K562 (cell line): ENCODE results near the gene HOXB1. TPM values are rescaled to one million over a fixed set of nuclear protein-coding genes. Genes with fewer than 3 reads are reported as not detected.

Source experiments
- ATAC-seq: fragments of 200-7000 bp; cut with Tn5 transposase; 3 replicates; pipeline ENCODE4 v1.9.1; 2020; ENCODE audit warnings: moderate library complexity
- BruUV-seq: library from RNA; stranded (reverse); fragments of 400-500 nt; replicated peaks from 2 replicates; lab custom pipeline; 2021; lab: Mats Ljungman, UMichigan
- CTCF ChIA-PET: fragments of 300-600 bp; formaldehyde crosslinking; extraction: SDS; loops from one replicate; lab custom pipeline; 2021; ENCODE audit warnings: low intra/inter-chr PET ratio; lab: Yijun Ruan, JAX
- POLR2A ChIA-PET: fragments of 300-600, 350-650 bp; sonication (Branson Sonifier 250); formaldehyde crosslinking; extraction: SDS; loops from one replicate; lab custom pipeline; 2021; ENCODE audit warnings: antibody characterized with exemption, inconsistent platforms; lab: Yijun Ruan, JAX
- DNase-seq, 4 experiments: peaks; one replicate each; pipeline versions ENCODE4 v3.0.0 to v3.0.0-alpha.2; 2011 to 2018; ENCODE audit warnings: low spot score in 3 of 4, mixed read lengths in 3 of 4; ENCODE audit errors: extremely low read depth in 1 of 4
- FAIRE-seq: peaks from 2 replicates; lab custom pipeline; 2011; peaks lifted over from hg19 to GRCh38; lab: Jason Lieb, UNC
- H2AFZ ChIP-seq: 2 replicates; pipeline ENCODE4 v1.6.0; 2011; ENCODE audit warnings: low read depth, low read length, control low read depth, inconsistent platforms
- H3K27ac ChIP-seq: fragments of 200-600 bp; 3 replicates; pipeline ENCODE4 v1.8.0; 2011; ENCODE audit warnings: low read depth, mild to moderate bottlenecking, control low read depth, inconsistent platforms, low read length, moderate library complexity, mixed read lengths; ENCODE audit errors: extremely low read depth
- H3K27me3 ChIP-seq, 2 experiments: fragments of 300-600 bp in 1 of 2; 2 replicates in 1 of 2; 3 replicates in 1 of 2; pipeline versions ENCODE4 v1.6.0 to v1.8.0; 2011; ENCODE audit warnings: inconsistent platforms in 2 of 2, low read length in 2 of 2, mild to moderate bottlenecking in 1 of 2, mixed read lengths in 1 of 2, moderate library complexity in 1 of 2; ENCODE audit not compliant: control insufficient read depth in 2 of 2, insufficient read depth in 2 of 2
- H3K36me3 ChIP-seq: fragments of 300-600 bp; 3 replicates; pipeline ENCODE4 v1.8.0; 2011; ENCODE audit warnings: mild to moderate bottlenecking, low read length, inconsistent platforms; ENCODE audit not compliant: control insufficient read depth, insufficient read depth
- H3K4me1 ChIP-seq, 2 experiments: fragments of 200-600 bp in 1 of 2; replicated peaks in 1 of 2; 2 replicates in 1 of 2; 3 replicates in 1 of 2; pipeline versions ENCODE4 v1.5.1 to v1.8.0; 2011; ENCODE audit warnings: inconsistent platforms in 2 of 2, low read length in 2 of 2, mild to moderate bottlenecking in 1 of 2, mixed read lengths in 1 of 2, moderate library complexity in 1 of 2; ENCODE audit not compliant: control insufficient read depth in 2 of 2, insufficient read depth in 2 of 2
- H3K4me2 ChIP-seq: 2 replicates; pipeline ENCODE4 v1.6.1; 2011; ENCODE audit warnings: low read length, control low read depth, inconsistent platforms, mixed read lengths; ENCODE audit not compliant: insufficient read depth
- H3K4me3 ChIP-seq: fragments of 200-600 bp; sonication (generic), shearing (Covaris generic); 2 replicates; pipeline ENCODE4 v1.5.1; 2016; ENCODE audit warnings: control low read depth, inconsistent platforms
- H3K79me2 ChIP-seq: fragments of 200-600 bp; 3 replicates; pipeline ENCODE4 v1.8.0; 2011; ENCODE audit warnings: low read length, inconsistent platforms; ENCODE audit not compliant: control insufficient read depth, insufficient read depth
- H3K9ac ChIP-seq, 2 experiments: 2 replicates each; pipeline versions ENCODE4 v1.6.0 to v1.6.1; 2011; ENCODE audit warnings: low read depth in 2 of 2, low read length in 2 of 2, control low read depth in 1 of 2, inconsistent platforms in 1 of 2, mild to moderate bottlenecking in 1 of 2, mixed read lengths in 1 of 2; ENCODE audit not compliant: insufficient read depth in 1 of 2
- H3K9me1 ChIP-seq: one replicate; pipeline ENCODE4 v1.6.0; 2011; ENCODE audit warnings: inconsistent platforms, mild to moderate bottlenecking, low read length, moderate library complexity; ENCODE audit not compliant: control insufficient read depth, insufficient read depth
- H3K9me3 ChIP-seq: replicated peaks from 2 replicates; pipeline ENCODE4 v1.5.1; 2011; ENCODE audit warnings: low read depth, low read length, inconsistent platforms; ENCODE audit not compliant: control insufficient read depth, insufficient read depth
- H4K20me1 ChIP-seq: replicated peaks from 2 replicates; pipeline ENCODE4 v1.6.1; 2011; ENCODE audit warnings: low read length, inconsistent platforms, mixed read lengths; ENCODE audit not compliant: control insufficient read depth, insufficient read depth
- BRCA1 ChIP-seq, 2 experiments: fragments of 450-650 bp in 1 of 2; sonication (generic) in 1 of 2; formaldehyde crosslinking in 1 of 2; IDR thresholded peaks; 2 replicates each; pipeline versions ENCODE4 v1.5.0 to v1.6.1; 2017 to 2020; ENCODE audit warnings: mild to moderate bottlenecking in 1 of 2, missing genetic modification reagents in 1 of 2
- GATA2 ChIP-seq: sonication (generic); formaldehyde crosslinking; IDR thresholded peaks from 2 replicates; pipeline ENCODE4 v1.4.0; 2020; ENCODE audit warnings: mild to moderate bottlenecking, missing genetic modification reagents
- KAT2B ChIP-seq: IDR thresholded peaks from one replicate; pipeline ENCODE4 v1.6.1; 2012; ENCODE audit warnings: low read depth, mild to moderate bottlenecking, control low read depth, inconsistent platforms, low read length, moderate library complexity
- NEUROD1 ChIP-seq: fragments of 150-350 bp; IDR thresholded peaks from 2 replicates; pipeline ENCODE4 v1.6.1; 2014; ENCODE audit warnings: borderline replicate concordance, low read length, low read depth; ENCODE audit not compliant: partially characterized antibody
- POLR2G ChIP-seq: fragments of 200-400 bp; formaldehyde crosslinking; IDR thresholded peaks from 2 replicates; pipeline ENCODE4 v1.6.1; 2017; ENCODE audit warnings: low read depth, mild to moderate bottlenecking, antibody characterized with exemption, low read length, moderate library complexity
- POLR2H ChIP-seq: IDR thresholded peaks from 2 replicates; pipeline ENCODE4 v1.6.1; 2016; ENCODE audit warnings: missing genetic modification characterization, low read depth, mild to moderate bottlenecking, control low read depth, missing compliant biosample characterization, moderate library complexity
- PTBP1 ChIP-seq: fragments of 200-400 bp; formaldehyde crosslinking; IDR thresholded peaks from 2 replicates; pipeline ENCODE4 v1.6.1; 2017; ENCODE audit warnings: low read depth, low read length
- SRSF7 ChIP-seq: fragments of 200-400 bp; formaldehyde crosslinking; optimal IDR thresholded peaks from 2 replicates; pipeline ENCODE3; 2017; ENCODE audit warnings: mild to moderate bottlenecking, low read depth, low read length
- TARDBP ChIP-seq: fragments of 450-650 bp; IDR thresholded peaks from 2 replicates; pipeline ENCODE4 v1.6.1; 2016
- ZNF75A ChIP-seq: fragments of 450-650 bp; formaldehyde crosslinking; IDR thresholded peaks from 2 replicates; pipeline ENCODE4 v1.4.0; 2020; ENCODE audit warnings: mild to moderate bottlenecking
- ZNF780A ChIP-seq: fragments of 250-450 bp; sonication (Bioruptor Pico); IDR thresholded peaks from 2 replicates; pipeline ENCODE4 v1.5.0; 2021; ENCODE audit warnings: mild to moderate bottlenecking
- WGBS: fragments of 100-300 bp; shearing (Covaris generic); methylation state at CpG from one replicate; pipeline ENCODE4 v1.1.6; 2016; ENCODE audit warnings: low coverage, mixed read lengths; ENCODE audit not compliant: insufficient coverage; ENCODE audit errors: missing lambda C conversion rate; 5-methylcytosine and 5-hydroxymethylcytosine counted together
- in situ Hi-C: fragments of 300-500 bp; cut with MboI; formaldehyde crosslinking; loops from 4 replicates; pipeline ENCODE4 v1.15.0; 2018; ENCODE audit warnings: inconsistent platforms, mixed read lengths
- intact Hi-C: fragments of 100-400 bp; cut with micrococcal nuclease; formaldehyde crosslinking; loops from 2 replicates; pipeline ENCODE4 v1.14.2; 2022
- polyA plus RNA-seq, 8 experiments: library from polyadenylated mRNA; depleted of rRNA in 4 of 8; stranded (reverse) in 5 of 8; unstranded in 3 of 8; fragments of >200 nt; fragmentation: Nextera tagmentation in 2 of 8; fragmentation: Illumina TruSeq in 1 of 8; extraction: Ambion mirVana in 2 of 8; extraction: Trizol in 1 of 8; gene quantifications; 2 replicates each; pipeline versions ENCODE4 v1.2.1 to v1.2.3, GENCODE V29; 2011 to 2014; ENCODE audit warnings: inconsistent platforms in 1 of 8, missing spikeins in 1 of 8
- total RNA-seq, 7 experiments: library from RNA; depleted of rRNA in 6 of 7; stranded (reverse); fragments of >200 nt in 6 of 7; fragmentation: Illumina TruSeq in 2 of 7; extraction: Trizol in 2 of 7; gene quantifications; 2 replicates each; pipeline versions ENCODE4 v1.2.1 to v1.2.3, GENCODE V29; 2011 to 2021; ENCODE audit warnings: low replicate concordance in 1 of 7
- TF ChIP-seq, protein P1 (sequence below), 2 experiments: fragments of 450-650 bp; IDR thresholded peaks; 2 replicates each; pipeline ENCODE4 v1.6.1; 2016
- TF ChIP-seq, protein P2 (sequence below): fragments of 250-450 bp; sonication (Bioruptor Pico); IDR thresholded peaks from 2 replicates; pipeline ENCODE4 v1.5.0; 2022; ENCODE audit warnings: mild to moderate bottlenecking
- TF ChIP-seq, protein P3 (sequence below), 3 experiments: fragments of 200-800 bp in 1 of 3; fragments of 250-450 bp in 1 of 3; fragments of 450-650 bp in 1 of 3; sonication (Bioruptor Pico) in 1 of 3; sonication (Bioruptor generic) in 1 of 3; formaldehyde crosslinking in 1 of 3; IDR thresholded peaks; 2 replicates each; pipeline versions ENCODE4 v1.6.1 to v1.8.0; 2016 to 2022; ENCODE audit warnings: mild to moderate bottlenecking in 2 of 3, missing genetic modification characterization in 2 of 3, missing compliant biosample characterization in 1 of 3, moderate library complexity in 1 of 3

HOXB1 gene
- total and polyA plus RNA-seq, 9 of the 15 experiments (the other 6 are each of a cell fraction or from before 2014, with no cell fraction given): 0.04 TPM; not detected in 8

DNA sequence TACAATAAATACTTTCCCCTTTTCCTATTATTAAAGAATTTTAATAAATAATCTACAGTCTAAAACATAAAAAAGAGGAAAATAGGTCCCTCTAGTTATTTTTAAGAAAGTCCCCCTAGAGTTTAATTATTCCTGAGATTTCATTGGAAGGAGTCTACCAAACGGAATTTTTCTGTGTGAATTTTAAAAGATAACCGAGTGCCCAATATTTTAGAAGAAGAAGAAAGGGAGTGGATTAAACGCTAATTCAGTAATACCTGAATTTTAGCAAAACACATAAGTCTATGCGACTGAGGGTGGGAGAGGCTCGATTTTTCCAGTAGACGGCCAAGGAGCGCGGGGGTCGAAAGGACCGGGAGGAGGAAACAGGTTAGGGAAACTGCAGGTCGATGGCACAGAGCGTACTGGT is 11.9 kb upstream of the HOXB1 start:
- Histone ChIP-seq H3K27me3 (no peaks in the 10 kb centered on the region), H3K36me3 (peaks cover 20% of the 10 kb centered on the region; the same call in 1 of the 3 replicates), H3K9me1 (no peaks in the 10 kb centered on the region), H2AFZ (no peak overlapping the region), H3K27ac (peak overlapping the region; percentile 95), H3K9me3 (no peaks in the 10 kb centered on the region), H3K9ac (peak overlapping the region; percentile 93 to 99), H3K4me3 (peak overlapping the region; percentile 90), H3K79me2 (peaks cover 76% of the 10 kb centered on the region), H3K4me2 (peak overlapping the region; percentile 81), H4K20me1 (no peaks in the 10 kb centered on the region), H3K4me1 (peaks cover 21 to 33% of the 10 kb centered on the region in 2 experiments)
- POLR2A ChIA-PET: interaction anchor here (0.6 to 2.0 kb wide), 2 partner anchors 10 to 108 kb away, joined by 3 to 13 read pairs; no protein-coding TSS in a partner anchor
- CTCF ChIA-PET: no interaction called here
- in situ Hi-C loops (no loop called here), intact Hi-C loops (loop anchor here (5.0 kb wide), 1 partner anchor 50 kb away; no protein-coding TSS in a partner anchor)
- ATAC-seq: no peak
- under 1% methylated on average over 12 of the region's 12 CpGs for WGBS
- no peak for DNase-seq
- TSS peak; percentile 50 for BruUV-seq
- FAIRE-seq: no peak
- TF ChIP-seq BRCA1 (IDR thresholded peaks at IDR 0.05) (no peak), BRCA1 (CRISPR knock-in tag; IDR thresholded peaks at IDR 0.05) (no peak), ZNF75A (CRISPR knock-in tag) (no peak), POLR2H (peak; percentile 31; the same call in 1 of the 2 replicates), TARDBP (no peak), POLR2G (no peak), SRSF7 (no peak), NEUROD1 (no peak), ZNF780A (CRISPR knock-in tag) (no peak), GATA2 (no peak), PTBP1 (no peak), KAT2B (no peak)
- TF ChIP-seq, protein P1, sequence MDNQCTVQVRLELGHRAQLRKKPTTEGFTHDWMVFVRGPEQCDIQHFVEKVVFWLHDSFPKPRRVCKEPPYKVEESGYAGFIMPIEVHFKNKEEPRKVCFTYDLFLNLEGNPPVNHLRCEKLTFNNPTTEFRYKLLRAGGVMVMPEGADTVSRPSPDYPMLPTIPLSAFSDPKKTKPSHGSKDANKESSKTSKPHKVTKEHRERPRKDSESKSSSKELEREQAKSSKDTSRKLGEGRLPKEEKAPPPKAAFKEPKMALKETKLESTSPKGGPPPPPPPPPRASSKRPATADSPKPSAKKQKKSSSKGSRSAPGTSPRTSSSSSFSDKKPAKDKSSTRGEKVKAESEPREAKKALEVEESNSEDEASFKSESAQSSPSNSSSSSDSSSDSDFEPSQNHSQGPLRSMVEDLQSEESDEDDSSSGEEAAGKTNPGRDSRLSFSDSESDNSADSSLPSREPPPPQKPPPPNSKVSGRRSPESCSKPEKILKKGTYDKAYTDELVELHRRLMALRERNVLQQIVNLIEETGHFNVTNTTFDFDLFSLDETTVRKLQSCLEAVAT (IDR thresholded peaks at IDR 0.05): peak in 1 of 2 experiments; percentile 95; a peak in 3 of 4 replicates
- TF ChIP-seq, protein P2, sequence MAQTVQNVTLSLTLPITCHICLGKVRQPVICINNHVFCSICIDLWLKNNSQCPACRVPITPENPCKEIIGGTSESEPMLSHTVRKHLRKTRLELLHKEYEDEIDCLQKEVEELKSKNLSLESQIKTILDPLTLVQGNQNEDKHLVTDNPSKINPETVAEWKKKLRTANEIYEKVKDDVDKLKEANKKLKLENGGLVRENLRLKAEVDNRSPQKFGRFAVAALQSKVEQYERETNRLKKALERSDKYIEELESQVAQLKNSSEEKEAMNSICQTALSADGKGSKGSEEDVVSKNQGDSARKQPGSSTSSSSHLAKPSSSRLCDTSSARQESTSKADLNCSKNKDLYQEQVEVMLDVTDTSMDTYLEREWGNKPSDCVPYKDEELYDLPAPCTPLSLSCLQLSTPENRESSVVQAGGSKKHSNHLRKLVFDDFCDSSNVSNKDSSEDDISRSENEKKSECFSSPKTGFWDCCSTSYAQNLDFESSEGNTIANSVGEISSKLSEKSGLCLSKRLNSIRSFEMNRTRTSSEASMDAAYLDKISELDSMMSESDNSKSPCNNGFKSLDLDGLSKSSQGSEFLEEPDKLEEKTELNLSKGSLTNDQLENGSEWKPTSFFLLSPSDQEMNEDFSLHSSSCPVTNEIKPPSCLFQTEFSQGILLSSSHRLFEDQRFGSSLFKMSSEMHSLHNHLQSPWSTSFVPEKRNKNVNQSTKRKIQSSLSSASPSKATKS (CRISPR knock-in tag): no peak
- TF ChIP-seq, protein P3, sequence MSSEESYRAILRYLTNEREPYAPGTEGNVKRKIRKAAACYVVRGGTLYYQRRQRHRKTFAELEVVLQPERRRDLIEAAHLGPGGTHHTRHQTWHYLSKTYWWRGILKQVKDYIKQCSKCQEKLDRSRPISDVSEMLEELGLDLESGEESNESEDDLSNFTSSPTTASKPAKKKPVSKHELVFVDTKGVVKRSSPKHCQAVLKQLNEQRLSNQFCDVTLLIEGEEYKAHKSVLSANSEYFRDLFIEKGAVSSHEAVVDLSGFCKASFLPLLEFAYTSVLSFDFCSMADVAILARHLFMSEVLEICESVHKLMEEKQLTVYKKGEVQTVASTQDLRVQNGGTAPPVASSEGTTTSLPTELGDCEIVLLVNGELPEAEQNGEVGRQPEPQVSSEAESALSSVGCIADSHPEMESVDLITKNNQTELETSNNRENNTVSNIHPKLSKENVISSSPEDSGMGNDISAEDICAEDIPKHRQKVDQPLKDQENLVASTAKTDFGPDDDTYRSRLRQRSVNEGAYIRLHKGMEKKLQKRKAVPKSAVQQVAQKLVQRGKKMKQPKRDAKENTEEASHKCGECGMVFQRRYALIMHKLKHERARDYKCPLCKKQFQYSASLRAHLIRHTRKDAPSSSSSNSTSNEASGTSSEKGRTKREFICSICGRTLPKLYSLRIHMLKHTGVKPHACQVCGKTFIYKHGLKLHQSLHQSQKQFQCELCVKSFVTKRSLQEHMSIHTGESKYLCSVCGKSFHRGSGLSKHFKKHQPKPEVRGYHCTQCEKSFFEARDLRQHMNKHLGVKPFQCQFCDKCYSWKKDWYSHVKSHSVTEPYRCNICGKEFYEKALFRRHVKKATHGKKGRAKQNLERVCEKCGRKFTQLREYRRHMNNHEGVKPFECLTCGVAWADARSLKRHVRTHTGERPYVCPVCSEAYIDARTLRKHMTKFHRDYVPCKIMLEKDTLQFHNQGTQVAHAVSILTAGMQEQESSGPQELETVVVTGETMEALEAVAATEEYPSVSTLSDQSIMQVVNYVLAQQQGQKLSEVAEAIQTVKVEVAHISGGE (CRISPR knock-in tag; IDR thresholded peaks at IDR 0.05): peak in 1 of 3 experiments; percentile 19; a peak in 1 of 6 replicates
